Osteoblast (primary cell): ENCODE measurements around the gene PBX4. TPM values are rescaled to one million over a fixed set of nuclear protein-coding genes. Genes with fewer than 3 reads are reported as not detected.

Experiments
- DNase-seq: peaks from one replicate; pipeline ENCODE4 v3.0.0; 2011; ENCODE audit warnings: low spot score, mixed read lengths; ENCODE audit not compliant: insufficient read length; ENCODE audit errors: missing footprints
- H2AFZ ChIP-seq: 2 replicates; pipeline ENCODE4 v1.6.0; 2011; ENCODE audit warnings: mild to moderate bottlenecking, low read length
- H3K27ac ChIP-seq: 2 replicates; pipeline ENCODE4 v1.5.1; 2011; ENCODE audit warnings: mild to moderate bottlenecking, low read depth, low read length, moderate library complexity
- H3K27me3 ChIP-seq: 2 replicates; pipeline ENCODE4 v1.6.0; 2012; ENCODE audit warnings: mild to moderate bottlenecking, control low read depth, inconsistent platforms, low read length, moderate library complexity; ENCODE audit not compliant: insufficient read depth
- H3K36me3 ChIP-seq: 2 replicates; pipeline ENCODE4 v1.5.1; 2011; ENCODE audit warnings: mild to moderate bottlenecking, low read length, control low read depth, moderate library complexity; ENCODE audit not compliant: insufficient read depth
- H3K4me1 ChIP-seq: 2 replicates; pipeline ENCODE4 v1.5.1; 2011; ENCODE audit warnings: mild to moderate bottlenecking, low read length, control low read depth, moderate library complexity; ENCODE audit not compliant: insufficient read depth
- H3K4me2 ChIP-seq: 2 replicates; pipeline ENCODE4 v1.6.0; 2011; ENCODE audit warnings: mild to moderate bottlenecking, low read length; ENCODE audit not compliant: insufficient read depth
- H3K4me3 ChIP-seq: fragments of 200-600 bp; sonication (generic); 3 replicates; pipeline ENCODE4 v1.5.1; 2012; ENCODE audit warnings: mild to moderate bottlenecking, low read length, inconsistent platforms; ENCODE audit not compliant: insufficient read depth
- H3K79me2 ChIP-seq: 2 replicates; pipeline ENCODE4 v1.6.0; 2012; ENCODE audit warnings: mild to moderate bottlenecking, low read length, control low read depth, inconsistent platforms; ENCODE audit not compliant: insufficient read depth
- H3K9me3 ChIP-seq: 2 replicates; pipeline ENCODE4 v1.5.1; 2011; ENCODE audit warnings: low read depth, low read length, control low read depth
- H4K20me1 ChIP-seq: 2 replicates; pipeline ENCODE4 v1.6.0; 2012; ENCODE audit warnings: mild to moderate bottlenecking, low read length, control low read depth; ENCODE audit not compliant: insufficient read depth
- total RNA-seq: library from RNA; depleted of rRNA; stranded (reverse); fragments of >200 nt; gene quantifications from 2 replicates; pipeline ENCODE4 v1.2.3, GENCODE V29; 2012
- TF ChIP-seq, protein P1 (sequence below): IDR thresholded peaks from 2 replicates; pipeline ENCODE4 v1.5.1; 2011; ENCODE audit warnings: mild to moderate bottlenecking, low read depth, low read length, moderate library complexity; ENCODE audit errors: extremely low read depth

Gene PBX4
- total RNA-seq, 1 donor = 0.36 TPM

DNA sequence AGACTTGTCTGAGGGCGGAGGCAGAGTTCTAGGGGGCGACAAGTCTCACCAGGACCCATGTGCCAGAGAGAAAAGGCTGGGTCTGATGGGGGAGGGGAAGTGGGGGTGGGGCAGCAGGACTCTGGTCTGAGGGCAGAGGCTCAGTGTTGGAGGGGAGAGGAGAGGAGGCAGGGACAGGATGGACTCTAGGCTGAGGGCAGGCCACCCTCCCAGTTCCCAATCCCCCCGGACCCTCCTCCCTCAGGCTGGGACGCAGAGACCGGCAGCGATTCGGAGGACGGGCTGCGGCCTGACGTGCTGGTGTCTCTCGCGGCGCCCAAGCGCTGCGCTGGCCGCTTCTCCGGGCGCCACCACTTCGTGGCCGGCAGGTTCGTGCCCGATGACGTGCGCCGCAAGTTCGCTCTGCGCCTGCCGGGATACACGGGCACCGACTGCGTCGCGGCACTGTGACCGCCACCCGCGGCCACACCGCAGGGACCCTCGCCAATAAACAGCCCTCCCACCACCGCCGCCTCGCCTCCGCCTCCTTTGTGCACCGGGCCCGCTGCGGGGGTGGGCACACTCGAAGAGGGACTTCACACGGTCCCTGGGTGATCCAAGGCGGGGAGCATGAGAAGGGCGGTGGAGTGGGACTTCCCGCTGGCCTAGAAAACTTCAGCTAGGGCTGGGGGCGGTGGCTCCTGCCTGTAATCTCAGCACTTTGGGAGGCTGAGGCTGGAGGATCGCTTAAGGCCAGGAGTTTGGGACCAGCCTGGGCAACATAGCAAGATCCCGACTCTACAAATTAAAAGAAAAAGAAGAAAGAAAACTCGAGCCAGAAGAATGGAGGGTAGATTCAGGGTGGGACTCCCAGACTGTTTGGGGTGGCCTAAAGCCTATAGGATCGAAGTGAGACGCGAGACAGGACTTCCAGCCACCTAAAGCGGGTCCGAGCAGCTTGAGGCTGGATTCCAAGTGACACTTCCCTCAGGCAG lies 81.1 kb downstream of the PBX4 start:
- DNase-seq = peak; percentile 94
- Histone ChIP-seq H3K4me3 (peak overlapping the region; percentile 37), H3K4me1 (peaks cover 13% of the 10 kb centered on the region), H2AFZ (no peak overlapping the region), H3K36me3 (no peaks in the 10 kb centered on the region), H3K4me2 (peak overlapping the region; percentile 58), H3K27me3 (peaks cover 14% of the 10 kb centered on the region), H4K20me1 (peaks cover 4% of the 10 kb centered on the region), H3K79me2 (no peaks in the 10 kb centered on the region), H3K9me3 (no peaks in the 10 kb centered on the region), H3K27ac (no peak overlapping the region)
- TF ChIP-seq, protein P1, sequence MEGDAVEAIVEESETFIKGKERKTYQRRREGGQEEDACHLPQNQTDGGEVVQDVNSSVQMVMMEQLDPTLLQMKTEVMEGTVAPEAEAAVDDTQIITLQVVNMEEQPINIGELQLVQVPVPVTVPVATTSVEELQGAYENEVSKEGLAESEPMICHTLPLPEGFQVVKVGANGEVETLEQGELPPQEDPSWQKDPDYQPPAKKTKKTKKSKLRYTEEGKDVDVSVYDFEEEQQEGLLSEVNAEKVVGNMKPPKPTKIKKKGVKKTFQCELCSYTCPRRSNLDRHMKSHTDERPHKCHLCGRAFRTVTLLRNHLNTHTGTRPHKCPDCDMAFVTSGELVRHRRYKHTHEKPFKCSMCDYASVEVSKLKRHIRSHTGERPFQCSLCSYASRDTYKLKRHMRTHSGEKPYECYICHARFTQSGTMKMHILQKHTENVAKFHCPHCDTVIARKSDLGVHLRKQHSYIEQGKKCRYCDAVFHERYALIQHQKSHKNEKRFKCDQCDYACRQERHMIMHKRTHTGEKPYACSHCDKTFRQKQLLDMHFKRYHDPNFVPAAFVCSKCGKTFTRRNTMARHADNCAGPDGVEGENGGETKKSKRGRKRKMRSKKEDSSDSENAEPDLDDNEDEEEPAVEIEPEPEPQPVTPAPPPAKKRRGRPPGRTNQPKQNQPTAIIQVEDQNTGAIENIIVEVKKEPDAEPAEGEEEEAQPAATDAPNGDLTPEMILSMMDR = no peak

DNA sequence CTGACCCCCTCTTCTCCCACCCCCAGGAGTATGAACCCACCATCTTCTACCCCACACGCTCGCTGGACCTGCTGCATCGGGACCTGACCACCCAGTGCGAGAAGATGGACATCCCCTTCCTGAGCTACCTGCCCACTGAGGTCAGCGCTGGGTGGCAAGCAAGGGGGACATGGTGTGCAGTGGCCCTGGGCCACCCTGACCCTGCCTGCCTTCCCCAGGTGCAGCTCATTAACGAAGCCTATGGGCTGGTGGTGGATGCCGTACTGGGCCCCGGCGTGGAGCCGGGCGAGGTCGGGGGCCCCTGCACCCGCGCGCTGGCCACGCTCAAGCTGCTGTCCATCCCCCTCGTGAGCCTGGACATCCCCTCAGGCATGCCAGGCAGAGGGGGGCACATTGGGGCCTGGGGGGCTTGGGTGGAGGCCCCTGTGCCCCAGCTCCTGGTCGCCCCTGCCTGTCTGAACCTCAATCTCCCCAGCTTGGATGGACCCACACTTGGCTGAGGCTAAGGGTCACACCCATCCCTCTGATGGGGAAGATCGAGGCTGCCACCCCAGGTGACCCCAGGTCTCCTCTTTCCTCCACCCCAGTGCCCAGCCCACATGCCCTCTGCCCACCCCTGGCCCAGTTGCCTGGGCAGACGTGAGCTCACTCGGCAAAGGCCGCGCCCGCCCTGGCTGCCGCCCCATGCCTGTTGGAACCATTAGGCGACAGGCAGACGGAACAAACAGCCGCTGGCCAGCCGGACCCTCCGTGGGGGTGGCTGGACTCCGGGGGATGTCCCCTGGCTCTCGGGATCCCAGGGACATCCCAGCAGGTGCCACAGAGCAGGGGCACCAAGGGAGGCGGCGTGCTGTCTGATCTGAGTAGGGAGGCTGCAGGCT lies 82.9 kb downstream of the PBX4 start:
- peaks cover 4% of the 10 kb centered on the region for H4K20me1 ChIP-seq
- DNase-seq = peak; percentile 88
- H2AFZ ChIP-seq = no peak overlapping the region
- H3K36me3 ChIP-seq = no peaks in the 10 kb centered on the region
- no peak overlapping the region for H3K27ac ChIP-seq
- H3K79me2 ChIP-seq = no peaks in the 10 kb centered on the region
- TF ChIP-seq, protein P1 = no peak
- no peaks in the 10 kb centered on the region for H3K9me3 ChIP-seq
- H3K4me3 ChIP-seq = no peak overlapping the region
- peaks cover 13% of the 10 kb centered on the region for H3K4me1 ChIP-seq
- peaks cover 14% of the 10 kb centered on the region for H3K27me3 ChIP-seq
- H3K4me2 ChIP-seq = no peak overlapping the region

DNA sequence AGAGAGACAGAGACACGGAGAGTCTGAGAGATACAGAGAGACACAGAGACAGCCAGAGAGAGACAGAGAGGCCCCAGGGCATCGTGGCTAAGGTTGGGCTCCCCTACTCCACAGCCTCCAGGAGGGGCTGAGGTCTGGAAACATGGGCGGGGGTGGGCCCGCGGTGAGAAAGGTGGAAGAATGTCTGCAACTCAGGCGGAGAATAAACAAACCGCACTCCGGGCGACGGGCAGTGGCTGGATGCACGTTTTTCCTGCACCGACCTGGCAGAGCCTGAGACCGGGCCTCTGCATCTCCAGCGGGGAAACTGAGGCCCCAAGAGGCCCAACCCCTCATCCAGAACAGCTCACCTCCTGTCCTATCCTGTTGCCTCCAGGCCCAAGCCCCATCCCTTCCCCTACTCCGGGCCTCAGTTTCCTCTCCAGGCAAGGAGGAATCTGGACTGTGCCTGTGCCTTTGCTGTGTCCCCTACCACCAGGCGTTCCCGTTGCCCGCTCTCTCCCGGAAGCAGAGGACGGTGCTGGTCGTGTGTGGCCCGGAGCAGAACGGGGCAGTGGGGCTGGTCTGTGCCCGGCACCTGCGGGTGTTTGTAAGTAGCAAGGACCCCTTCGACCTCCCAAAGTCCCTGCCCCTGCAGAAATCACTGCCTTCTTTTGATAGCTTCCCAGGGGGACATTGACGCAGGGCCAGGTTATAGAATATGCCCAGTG lies 83.8 kb downstream of the PBX4 start:
- Histone ChIP-seq H3K4me2 (no peak overlapping the region), H3K9me3 (no peaks in the 10 kb centered on the region), H3K36me3 (no peaks in the 10 kb centered on the region), H2AFZ (no peak overlapping the region), H3K4me1 (peaks cover 15% of the 10 kb centered on the region), H3K4me3 (no peak overlapping the region), H3K27ac (no peak overlapping the region), H4K20me1 (peaks cover 4% of the 10 kb centered on the region), H3K27me3 (peaks cover 14% of the 10 kb centered on the region), H3K79me2 (no peaks in the 10 kb centered on the region)
- peak; percentile 87 for DNase-seq
- TF ChIP-seq, protein P1 = no peak
